ENCODE measurements around the gene DOCK3.

- TF ChIP-seq ESRRA (IDR thresholded peaks at IDR 0.05; ENCODE audit: borderline replicate concordance, low read length) (no peak), CTCF (IDR thresholded peaks at IDR 0.05) (no peak), POLR2A (IDR thresholded peaks at IDR 0.05; ENCODE audit: low read length) (no peak), CBX8 (IDR thresholded peaks at IDR 0.05) (no peak), BHLHE40 (IDR thresholded peaks at IDR 0.05; ENCODE audit: low read depth, low read length) (no peak), PHF8 (IDR thresholded peaks at IDR 0.05; ENCODE audit: borderline replicate concordance, low read depth) (no peak), KDM5A (IDR thresholded peaks at IDR 0.05) (no peak), KDM1A (IDR thresholded peaks at IDR 0.05; ENCODE audit: low read depth) (no peak), HES2 (IDR thresholded peaks at IDR 0.05) (no peak), POLR2AphosphoS2 (conservative IDR thresholded peaks at IDR 0.05; ENCODE audit: low read length) (no peak)
- TF ChIP-seq, protein P1, sequence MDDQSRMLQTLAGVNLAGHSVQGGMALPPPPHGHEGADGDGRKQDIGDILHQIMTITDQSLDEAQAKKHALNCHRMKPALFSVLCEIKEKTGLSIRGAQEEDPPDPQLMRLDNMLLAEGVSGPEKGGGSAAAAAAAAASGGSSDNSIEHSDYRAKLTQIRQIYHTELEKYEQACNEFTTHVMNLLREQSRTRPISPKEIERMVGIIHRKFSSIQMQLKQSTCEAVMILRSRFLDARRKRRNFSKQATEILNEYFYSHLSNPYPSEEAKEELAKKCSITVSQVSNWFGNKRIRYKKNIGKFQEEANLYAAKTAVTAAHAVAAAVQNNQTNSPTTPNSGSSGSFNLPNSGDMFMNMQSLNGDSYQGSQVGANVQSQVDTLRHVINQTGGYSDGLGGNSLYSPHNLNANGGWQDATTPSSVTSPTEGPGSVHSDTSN (IDR thresholded peaks at IDR 0.05), result no peak
- TF ChIP-seq, protein P2, sequence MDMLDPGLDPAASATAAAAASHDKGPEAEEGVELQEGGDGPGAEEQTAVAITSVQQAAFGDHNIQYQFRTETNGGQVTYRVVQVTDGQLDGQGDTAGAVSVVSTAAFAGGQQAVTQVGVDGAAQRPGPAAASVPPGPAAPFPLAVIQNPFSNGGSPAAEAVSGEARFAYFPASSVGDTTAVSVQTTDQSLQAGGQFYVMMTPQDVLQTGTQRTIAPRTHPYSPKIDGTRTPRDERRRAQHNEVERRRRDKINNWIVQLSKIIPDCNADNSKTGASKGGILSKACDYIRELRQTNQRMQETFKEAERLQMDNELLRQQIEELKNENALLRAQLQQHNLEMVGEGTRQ (IDR thresholded peaks at IDR 0.05), result no peak
- TF ChIP-seq, protein P3, sequence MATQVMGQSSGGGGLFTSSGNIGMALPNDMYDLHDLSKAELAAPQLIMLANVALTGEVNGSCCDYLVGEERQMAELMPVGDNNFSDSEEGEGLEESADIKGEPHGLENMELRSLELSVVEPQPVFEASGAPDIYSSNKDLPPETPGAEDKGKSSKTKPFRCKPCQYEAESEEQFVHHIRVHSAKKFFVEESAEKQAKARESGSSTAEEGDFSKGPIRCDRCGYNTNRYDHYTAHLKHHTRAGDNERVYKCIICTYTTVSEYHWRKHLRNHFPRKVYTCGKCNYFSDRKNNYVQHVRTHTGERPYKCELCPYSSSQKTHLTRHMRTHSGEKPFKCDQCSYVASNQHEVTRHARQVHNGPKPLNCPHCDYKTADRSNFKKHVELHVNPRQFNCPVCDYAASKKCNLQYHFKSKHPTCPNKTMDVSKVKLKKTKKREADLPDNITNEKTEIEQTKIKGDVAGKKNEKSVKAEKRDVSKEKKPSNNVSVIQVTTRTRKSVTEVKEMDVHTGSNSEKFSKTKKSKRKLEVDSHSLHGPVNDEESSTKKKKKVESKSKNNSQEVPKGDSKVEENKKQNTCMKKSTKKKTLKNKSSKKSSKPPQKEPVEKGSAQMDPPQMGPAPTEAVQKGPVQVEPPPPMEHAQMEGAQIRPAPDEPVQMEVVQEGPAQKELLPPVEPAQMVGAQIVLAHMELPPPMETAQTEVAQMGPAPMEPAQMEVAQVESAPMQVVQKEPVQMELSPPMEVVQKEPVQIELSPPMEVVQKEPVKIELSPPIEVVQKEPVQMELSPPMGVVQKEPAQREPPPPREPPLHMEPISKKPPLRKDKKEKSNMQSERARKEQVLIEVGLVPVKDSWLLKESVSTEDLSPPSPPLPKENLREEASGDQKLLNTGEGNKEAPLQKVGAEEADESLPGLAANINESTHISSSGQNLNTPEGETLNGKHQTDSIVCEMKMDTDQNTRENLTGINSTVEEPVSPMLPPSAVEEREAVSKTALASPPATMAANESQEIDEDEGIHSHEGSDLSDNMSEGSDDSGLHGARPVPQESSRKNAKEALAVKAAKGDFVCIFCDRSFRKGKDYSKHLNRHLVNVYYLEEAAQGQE (IDR thresholded peaks at IDR 0.05), result no peak
Measured at GRCh38 chr3:50876947-50877346, 202.2 kb downstream of the DOCK3 start.

All from A549 (cell line).